ENCODE data around the gene STAG3.
A peak's percentile ranks its signal among the peaks of the same experiment; 100 is the strongest.

Gene STAG3

DNA sequence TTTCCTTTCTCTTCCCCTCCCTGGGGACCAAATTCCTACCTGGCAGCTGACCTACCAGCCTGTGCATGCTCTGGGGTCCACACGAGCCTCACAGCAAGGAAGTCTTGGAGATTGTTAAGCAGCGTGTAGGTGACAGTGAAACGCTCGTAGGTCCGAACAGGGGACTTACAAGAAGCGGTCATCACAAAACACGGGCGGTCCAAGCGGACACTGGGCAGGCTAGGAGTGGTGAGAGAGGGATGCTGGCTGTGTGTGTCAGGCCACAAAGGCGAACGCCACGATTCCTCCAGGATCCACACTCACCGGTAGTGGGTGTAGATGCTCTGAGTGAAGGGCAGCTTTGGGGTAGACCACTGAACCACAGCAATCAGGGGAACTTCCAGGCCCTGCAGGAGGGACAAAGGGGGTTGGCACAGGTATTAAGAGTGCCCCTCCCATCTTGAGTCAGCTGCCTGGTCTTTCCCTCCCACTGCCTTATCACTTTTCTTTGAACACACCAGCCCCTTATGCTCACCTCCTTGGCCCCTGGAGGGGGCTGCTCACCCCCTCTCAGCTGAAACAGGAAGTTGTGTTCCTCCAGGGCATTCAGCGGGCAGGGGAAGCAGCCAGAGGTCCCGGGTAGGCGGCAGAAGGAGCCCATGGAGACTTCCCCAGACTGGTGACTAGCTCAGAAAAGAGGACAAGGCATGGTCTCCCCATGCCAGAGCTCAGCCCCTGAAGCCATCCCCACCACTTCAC is 21.2 kb upstream of the STAG3 start:
- no peak for DNase-seq

GRCh38 chr7:100157069-100157333 is 20.7 kb upstream of the STAG3 start:
- DNase-seq, result no peak

DNA sequence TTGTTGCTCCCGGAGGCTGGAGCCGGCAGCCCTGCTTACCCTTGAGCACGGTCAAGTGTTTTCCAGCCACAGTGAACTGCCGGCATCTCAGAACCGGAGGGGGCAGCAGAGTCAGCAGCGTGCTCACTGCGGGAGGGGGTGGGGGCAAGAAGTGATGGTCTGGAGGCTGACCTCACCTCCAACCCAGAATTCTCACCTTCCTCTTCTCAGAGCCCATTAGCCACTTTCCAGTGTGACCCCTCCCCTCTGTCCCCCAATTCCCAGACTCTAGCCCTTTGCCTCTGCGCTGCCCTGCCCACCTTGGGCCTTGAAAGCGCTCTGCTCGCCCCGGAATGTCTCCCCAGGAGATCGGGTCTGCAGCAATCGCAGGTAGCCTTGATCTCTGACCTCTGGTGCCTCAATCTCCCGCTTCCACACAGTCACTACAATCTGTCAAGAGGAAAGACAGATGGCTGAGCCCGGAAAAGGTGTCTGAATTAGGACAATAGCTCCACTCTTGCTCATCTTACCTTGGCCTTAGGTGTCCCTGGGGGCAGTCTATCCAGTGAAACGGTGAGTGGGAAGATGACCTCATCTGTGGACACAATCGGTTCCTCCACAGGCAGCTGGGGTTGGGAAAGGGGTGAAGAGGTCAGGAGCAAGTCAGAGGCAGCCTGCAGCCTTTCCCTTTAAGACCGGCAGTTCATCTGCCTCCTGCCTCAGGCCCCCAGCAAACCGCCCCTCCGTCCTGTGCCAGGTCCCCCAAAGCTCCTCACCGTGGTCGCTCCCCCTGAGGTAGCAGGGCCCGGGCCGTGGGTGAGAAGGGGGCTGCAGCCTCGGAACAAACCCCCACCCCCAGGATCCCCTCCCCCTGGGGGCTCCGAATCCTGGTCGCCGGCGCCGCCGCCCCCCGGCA is 20.1 kb upstream of the STAG3 start:
- peak in 2 of 14 donors; percentile 19 to 24 for DNase-seq

GRCh38 chr7:100158229-100159098 is 19.3 kb upstream of the STAG3 start, which contains the start of gene TRAPPC14:
TSS of gene TRAPPC14 (minus strand) at chr7:100158723. CDS start at chr7:100158499, 224 bp downstream.
- DNase-seq, result peak; percentile 25 to 88 (median 78)

GRCh38 chr7:100159099-100159623 is 18.6 kb upstream of the STAG3 start:
- DNase-seq, result no peak

DNA sequence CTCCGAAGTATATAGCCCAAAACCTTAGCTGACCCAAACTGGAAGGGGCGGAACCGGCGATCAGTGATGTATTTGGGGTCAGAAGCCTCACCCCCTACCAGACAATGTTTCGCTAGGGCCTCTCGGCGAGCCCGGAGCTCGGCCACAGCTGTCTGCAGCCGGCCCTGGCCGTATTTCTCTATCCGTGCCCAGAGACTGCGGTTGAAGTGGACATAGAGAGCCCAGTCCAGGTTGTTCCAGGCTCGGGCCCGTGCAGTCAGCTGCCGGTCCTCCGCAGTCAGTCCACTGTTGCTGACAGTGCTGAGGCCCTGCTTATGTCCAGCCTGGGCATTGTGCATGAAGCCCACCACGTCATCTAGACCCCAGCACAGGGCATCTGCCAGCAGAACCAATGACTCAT is 17.7 kb upstream of the STAG3 start:
- no peak for DNase-seq

- DNase-seq, result no peak
Observed at GRCh38 chr7:100163006-100163531, 14.6 kb upstream of the STAG3 start.

GRCh38 chr7:100163871-100164270 is 13.8 kb upstream of the STAG3 start:
- no peak for DNase-seq

DNA sequence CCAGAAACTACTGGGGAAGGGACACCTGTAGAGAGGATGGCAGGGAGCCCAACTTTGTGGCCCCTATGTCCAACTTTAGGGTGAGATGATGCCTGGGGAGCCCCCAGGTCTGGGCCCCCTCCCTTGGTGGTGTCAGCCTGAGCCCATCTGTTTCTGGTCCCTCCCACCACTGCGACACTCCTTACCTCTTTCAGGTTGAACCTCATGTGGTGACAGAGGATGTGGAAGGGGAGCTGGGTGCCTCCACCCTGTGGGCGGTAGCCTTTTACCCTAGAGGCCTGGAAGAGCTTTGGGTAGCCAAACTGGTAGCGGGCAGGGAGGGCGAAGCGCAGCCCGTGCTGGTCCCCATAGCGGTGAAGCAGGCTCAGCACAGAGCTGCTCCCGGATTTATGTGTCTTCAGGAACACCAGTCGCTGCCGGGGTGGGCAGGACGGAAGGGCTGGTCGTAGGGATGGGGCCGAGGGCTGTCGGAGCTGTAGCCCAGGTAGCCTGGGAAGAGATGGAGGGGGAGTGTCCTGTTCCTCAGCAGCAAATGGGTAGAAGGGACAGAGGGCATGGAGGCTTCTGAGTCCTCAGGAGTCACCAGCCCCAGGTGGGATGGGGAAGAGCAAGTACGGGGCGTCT is 11.3 kb upstream of the STAG3 start:
- DNase-seq, result no peak

GRCh38 chr7:100166970-100167911 is 10.5 kb upstream of the STAG3 start:
- peak in 1 of 14 donors; percentile 12 for DNase-seq

DNA sequence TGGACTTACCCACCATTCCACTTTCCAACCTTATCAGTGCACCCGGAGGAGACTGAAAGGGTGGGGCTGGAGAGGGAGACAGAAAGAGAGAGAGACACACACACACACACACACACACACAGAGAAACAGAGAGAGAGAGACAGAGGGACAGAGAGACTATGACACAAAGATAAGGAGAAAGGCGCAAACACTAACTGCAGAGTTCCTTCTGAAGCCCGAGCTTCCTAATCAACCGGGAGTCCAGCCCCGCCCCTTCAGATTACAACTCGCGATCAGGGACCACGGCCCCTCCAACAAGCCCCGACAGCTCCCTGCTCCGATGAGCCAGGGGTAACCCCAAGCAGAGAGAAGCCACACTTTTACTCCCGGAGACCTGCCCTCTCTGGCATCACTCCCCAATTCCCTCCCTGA is 9.8 kb upstream of the STAG3 start:
- no peak for DNase-seq

- no peak for DNase-seq
Observed at GRCh38 chr7:100169147-100169850, 8.4 kb upstream of the STAG3 start.

GRCh38 chr7:100170101-100170897 is 7.4 kb upstream of the STAG3 start:
- DNase-seq, result no peak

GRCh38 chr7:100171087-100171681 is 6.5 kb upstream of the STAG3 start:
- no peak for DNase-seq

DNA sequence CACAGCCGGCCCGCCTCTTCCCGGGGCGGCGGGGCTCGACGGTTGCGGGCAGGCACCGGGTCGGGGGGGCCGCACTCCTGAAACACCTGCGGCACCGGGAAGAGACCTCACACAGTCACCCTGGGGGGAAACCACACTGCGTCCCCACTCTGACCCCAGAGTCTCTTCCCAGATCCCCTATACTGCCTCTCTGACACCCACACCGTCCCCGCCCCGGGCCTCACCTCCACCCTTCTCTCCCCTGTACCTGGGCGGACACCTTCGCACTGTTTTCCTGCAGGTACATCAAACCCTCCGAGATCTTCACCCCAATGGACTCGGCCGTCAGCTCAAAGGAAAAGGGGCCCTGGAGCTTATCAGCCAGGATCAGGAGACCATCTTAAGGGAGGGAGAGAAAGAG is 5.9 kb upstream of the STAG3 start:
- DNase-seq, result no peak

DNA sequence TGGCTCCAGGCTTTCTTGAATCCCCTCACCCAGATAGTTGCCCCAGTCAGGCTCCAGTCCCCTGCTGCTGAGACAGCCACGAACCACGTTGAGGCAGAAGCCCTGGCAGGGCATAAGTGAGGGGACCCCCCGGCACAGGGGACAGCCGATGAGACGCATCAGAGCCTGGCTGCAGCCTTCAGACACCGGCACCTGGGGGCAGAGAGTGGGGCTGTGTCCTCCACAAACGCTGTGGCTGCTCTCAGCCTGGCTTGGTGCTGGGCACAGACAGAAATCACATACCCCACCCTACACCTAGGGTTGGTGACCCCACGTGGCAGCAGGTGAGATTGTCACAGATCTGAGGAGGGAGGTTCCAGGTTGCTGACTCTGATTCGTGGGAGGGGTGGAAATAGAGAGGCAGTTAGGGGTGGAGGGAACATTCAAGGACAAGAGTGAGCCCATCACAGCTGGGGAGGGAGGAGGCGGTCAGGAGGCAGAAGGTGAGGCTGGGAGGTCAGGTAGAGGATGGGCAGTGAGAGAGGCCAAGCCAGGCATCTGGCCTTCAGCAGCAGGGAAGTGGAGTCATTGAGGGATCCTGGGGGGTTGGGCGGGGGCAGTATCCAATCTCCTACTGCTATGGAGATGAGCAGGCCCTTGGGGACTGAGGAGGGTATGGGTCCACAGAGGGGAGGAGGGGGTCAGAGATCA is 3.8 kb upstream of the STAG3 start:
- no peak for DNase-seq

DNA sequence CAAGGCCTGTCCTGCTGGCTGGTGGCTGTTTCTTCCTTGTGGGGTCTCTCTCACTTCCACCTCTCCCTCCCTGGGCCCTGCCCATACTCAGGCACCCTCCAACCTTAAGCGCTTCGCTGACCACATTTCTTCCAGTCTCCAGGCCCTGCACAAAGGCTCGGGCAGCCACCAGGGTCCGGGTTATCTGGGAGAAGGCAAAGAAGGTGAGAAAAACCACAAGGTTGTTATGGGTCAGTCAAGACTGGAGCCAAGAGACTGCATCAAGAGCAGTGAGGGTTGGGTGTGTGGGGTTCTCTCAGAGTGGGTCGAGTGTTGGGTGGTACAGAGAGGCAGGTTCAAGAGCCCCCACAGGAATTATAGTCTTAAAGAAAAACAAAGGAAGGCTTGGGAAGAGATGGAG is 3.1 kb upstream of the STAG3 start:
- no peak for DNase-seq

DNA sequence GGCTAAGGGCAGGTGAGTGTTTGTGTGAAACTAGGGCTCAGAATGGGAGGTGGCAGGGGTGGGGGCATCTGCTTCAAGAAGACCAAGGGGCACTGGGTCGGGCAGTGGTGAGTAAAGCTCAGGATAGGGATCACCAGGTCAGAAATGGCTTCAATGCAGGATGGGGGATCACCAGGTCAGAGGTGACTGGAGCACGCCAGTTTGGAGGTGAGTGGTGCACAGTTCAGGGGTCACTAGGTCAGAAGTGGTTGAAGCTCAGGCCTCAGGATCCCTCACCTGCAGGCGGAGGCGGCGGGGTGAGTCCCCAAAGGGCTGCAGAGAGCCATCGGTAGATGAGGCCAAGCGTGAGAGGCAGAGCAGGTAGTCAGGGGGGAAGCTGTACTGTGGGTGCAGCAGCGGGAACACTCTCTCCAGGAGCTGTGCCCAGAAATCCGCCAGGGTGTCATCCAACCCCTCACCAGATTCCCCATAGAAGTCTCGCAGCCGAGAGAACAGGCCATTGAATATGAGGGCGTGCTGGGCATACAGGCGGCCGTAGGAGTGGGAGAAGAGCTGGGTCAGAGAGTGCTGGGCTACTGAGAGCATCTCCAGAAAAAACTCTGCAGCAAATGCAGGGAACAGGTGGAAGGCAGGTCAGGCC is 2.3 kb upstream of the STAG3 start:
- DNase-seq, result no peak

Measured in C1 segment of cervical spinal cord (tissue), 14 donors.